Stimulated activated CD4-positive, alpha-beta T cell treated with anti-CD3 and anti-CD28 coated beads, Interleukin-2, amount 100 ng/mL, for 48 hours (primary cell): Measurements from ENCODE around the gene FAM120C.

Source experiments
- DNase-seq, 2 donors: peaks; one replicate each; pipeline ENCODE4 v3.0.0-alpha.2; 2020

FAM120C gene

GRCh38 chrX:54182864-54183613, at the start of gene FAM120C:
Gene FAM120C (minus strand): TSS chrX:54183254. CDS start chrX:54183198, 56 bp downstream.
- peak; percentile 43 to 49 for DNase-seq

- DNase-seq, result no peak
These were observed 47.5 kb upstream of the FAM120C start for GRCh38 chrX:54230435-54231148.

GRCh38 chrX:54223581-54223980, 40.5 kb upstream of the FAM120C start:
- no peak for DNase-seq

GRCh38 chrX:54213603-54214002, 30.5 kb upstream of the FAM120C start:
- DNase-seq, result no peak

GRCh38 chrX:54208531-54208930, 25.5 kb upstream of the FAM120C start:
- DNase-seq, result no peak

GRCh38 chrX:54198262-54198661, 15.2 kb upstream of the FAM120C start:
- no peak for DNase-seq

GRCh38 chrX:54194982-54195588, 12.0 kb upstream of the FAM120C start:
- no peak for DNase-seq

- no peak for DNase-seq
These were observed 10.2 kb upstream of the FAM120C start for GRCh38 chrX:54193085-54193821.

GRCh38 chrX:54184474-54184873, 1.4 kb upstream of the FAM120C start:
- no peak for DNase-seq

GRCh38 chrX:54182194-54182863, 725 bp downstream of the FAM120C start:
- DNase-seq, result peak; percentile 40 to 45

- DNase-seq, result no peak
These were observed 1.7 kb downstream of the FAM120C start for GRCh38 chrX:54181202-54181953.

GRCh38 chrX:54180403-54180802, 2.7 kb downstream of the FAM120C start:
- no peak for DNase-seq

- DNase-seq, result no peak
These were observed 4.7 kb downstream of the FAM120C start for GRCh38 chrX:54178100-54178940.

GRCh38 chrX:54177306-54177705, 5.7 kb downstream of the FAM120C start:
- DNase-seq, result no peak

GRCh38 chrX:54173791-54174190, 9.3 kb downstream of the FAM120C start:
- no peak for DNase-seq

- DNase-seq, result no peak
These were observed 10.6 kb downstream of the FAM120C start for GRCh38 chrX:54172455-54172854.

GRCh38 chrX:54171527-54172250, 11.4 kb downstream of the FAM120C start:
- no peak for DNase-seq

GRCh38 chrX:54171091-54171490, 12.0 kb downstream of the FAM120C start:
- DNase-seq, result no peak

- DNase-seq, result no peak
These were observed 16.1 kb downstream of the FAM120C start for GRCh38 chrX:54166915-54167314.

GRCh38 chrX:54157561-54157960, 25.5 kb downstream of the FAM120C start:
- DNase-seq, result no peak
